CD4-positive, alpha-beta T cell (primary cell): Measurements from ENCODE around the gene CIAO2B. TPM values are rescaled to one million over a fixed set of nuclear protein-coding genes. Genes with fewer than 3 reads are reported as not detected.

Experiments
- ATAC-seq: fragments of 200-7000 bp; cut with Tn5 transposase; one replicate; pipeline ENCODE4 v1.10.0; 2022; ENCODE audit warnings: mild to moderate bottlenecking; ENCODE audit not compliant: poor library complexity
- CTCF ChIA-PET: fragments of 350-600 bp; sonication (Branson Sonifier 250); formaldehyde crosslinking; loops from one replicate; lab custom pipeline; 2021; ENCODE audit warnings: antibody characterized with exemption, inconsistent platforms; lab: Charles Lee
- POLR2A ChIA-PET: fragments of 350-600 bp; sonication (Branson Sonifier 250); formaldehyde crosslinking; loops from one replicate; lab custom pipeline; 2021; ENCODE audit warnings: antibody characterized with exemption, inconsistent platforms; lab: Charles Lee
- DNase-seq, 14 experiments: peaks; one replicate each; pipeline ENCODE4 v3.0.0-alpha.2; 2013 to 2020; ENCODE audit warnings: mixed read lengths in 2 of 14
- H3K27ac ChIP-seq, 2 donors: one replicate each; pipeline versions ENCODE4 v1.5.1 to v1.7.0; 2013; ENCODE audit warnings: low read length in 2 of 2, low read depth in 1 of 2, mild to moderate bottlenecking in 1 of 2
- H3K27me3 ChIP-seq, 2 experiments: 1 replicate in 1 of 2; 2 replicates in 1 of 2; pipeline versions ENCODE4 v1.6.1 to v1.7.0; 2013; ENCODE audit warnings: low read length in 2 of 2, control low read depth in 1 of 2, mild to moderate bottlenecking in 1 of 2, moderate library complexity in 1 of 2; ENCODE audit not compliant: insufficient read depth in 2 of 2, control insufficient read depth in 1 of 2
- H3K36me3 ChIP-seq: one replicate; pipeline ENCODE4 v1.6.1; 2013; ENCODE audit warnings: low read length, control low read depth; ENCODE audit not compliant: insufficient read depth
- H3K4me1 ChIP-seq: one replicate; pipeline ENCODE4 v1.6.1; 2013; ENCODE audit warnings: low read length, control low read depth; ENCODE audit not compliant: insufficient read depth
- H3K4me3 ChIP-seq: one replicate; pipeline ENCODE4 v1.5.1; 2013; ENCODE audit warnings: mild to moderate bottlenecking, low read length, moderate library complexity
- H3K9me3 ChIP-seq, 2 experiments: 1 replicate in 1 of 2; 2 replicates in 1 of 2; pipeline versions ENCODE4 v1.6.1 to v1.7.0; 2013; ENCODE audit warnings: low read length in 2 of 2, mild to moderate bottlenecking in 2 of 2, control low read depth in 1 of 2, moderate library complexity in 1 of 2; ENCODE audit not compliant: control insufficient read depth in 1 of 2, insufficient read depth in 1 of 2
- H3K27ac Mint-ChIP-seq: one replicate; pipeline ENCODE4 v1.8.0; 2020; ENCODE audit warnings: mixed read lengths
- H3K27me3 Mint-ChIP-seq: one replicate; pipeline ENCODE4 v1.8.0; 2021; ENCODE audit warnings: mixed read lengths
- H3K36me3 Mint-ChIP-seq: one replicate; pipeline ENCODE4 v1.8.0; 2021; ENCODE audit warnings: low read depth, mixed read lengths
- H3K4me1 Mint-ChIP-seq: one replicate; pipeline ENCODE4 v1.8.0; 2021; ENCODE audit warnings: low read depth, mixed read lengths
- H3K4me3 Mint-ChIP-seq: one replicate; pipeline ENCODE4 v1.8.0; 2020; ENCODE audit warnings: mild to moderate bottlenecking, mixed read lengths
- H3K9me3 Mint-ChIP-seq: one replicate; pipeline ENCODE4 v1.8.0; 2020; ENCODE audit warnings: mixed read lengths
- CTCF ChIP-seq: fragments of 200-600 bp; IDR thresholded peaks from one replicate; pipeline ENCODE4 v1.8.0; 2022; ENCODE audit warnings: antibody characterized with exemption, mild to moderate bottlenecking
- intact Hi-C, 2 experiments: fragments of 100-400 bp; cut with DNase I in 1 of 2; cut with micrococcal nuclease in 1 of 2; formaldehyde crosslinking; loops; one replicate each; pipeline versions ENCODE4 v1.15.1 to v1.9.0; 2023 to 2025; cut with DNase I, micrococcal nuclease
- total RNA-seq, 174 experiments: library from RNA in 2 of 174; stranded (reverse) in 2 of 174; gene quantifications; one replicate each; pipeline ENCODE4 v1.2.3 and lab custom pipeline; 2021 to 2026

The CIAO2B gene
- total RNA-seq, 2 experiments from 2014 or later, result 58.6 to 70.4 TPM

- intact Hi-C loops, result loop anchor here in 1 of 2 experiments (5.0 kb wide), 3 partner anchors 48 to 262 kb away; partner anchors contain the start of genes DYNC1LI2, E2F4, EXOC3L1 and PDP2
- Mint-ChIP-seq H3K4me1 (peaks cover 43% of the 10 kb centered on the region), H3K27ac (peak overlapping the region; percentile 24), H3K27me3 (peaks cover 27% of the 10 kb centered on the region), H3K9me3 (no peaks in the 10 kb centered on the region), H3K4me3 (peak overlapping the region; percentile 25), H3K36me3 (peaks cover 40% of the 10 kb centered on the region)
- Histone ChIP-seq H3K27ac (no peak overlapping the region), H3K9me3 (no peaks in the 10 kb centered on the region), H3K27me3 (peaks cover 12 to 13% of the 10 kb centered on the region in 2 experiments), H3K36me3 (peaks cover 11% of the 10 kb centered on the region), H3K4me1 (peaks cover 28% of the 10 kb centered on the region), H3K4me3 (no peak overlapping the region)
- no peak for TF ChIP-seq CTCF
- ATAC-seq, result no peak
- ChIA-PET CTCF (no interaction called here), POLR2A (no interaction called here)
- DNase-seq, result no peak
Measured at GRCh38 chr16:66930189-66930588, 4.0 kb downstream of the CIAO2B start.

- Histone ChIP-seq H3K4me3 (no peak overlapping the region), H3K27me3 (peaks cover 21 to 24% of the 10 kb centered on the region in 2 experiments), H3K9me3 (no peaks in the 10 kb centered on the region), H3K36me3 (peaks cover 11% of the 10 kb centered on the region), H3K4me1 (peaks cover 33% of the 10 kb centered on the region), H3K27ac (no peak overlapping the region)
- Mint-ChIP-seq H3K27ac (no peak overlapping the region), H3K36me3 (peaks cover 31% of the 10 kb centered on the region), H3K4me1 (peaks cover 30% of the 10 kb centered on the region), H3K9me3 (no peaks in the 10 kb centered on the region), H3K27me3 (peaks cover 37% of the 10 kb centered on the region), H3K4me3 (no peak overlapping the region)
- ChIA-PET CTCF (interaction anchor here (1.1 to 1.4 kb wide), 3 partner anchors 34 to 98 kb away, joined by 3 to 8 read pairs (median 6); partner anchors contain the start of gene NAE1), POLR2A (no interaction called here)
- no peak for TF ChIP-seq CTCF
- intact Hi-C loops, result loop anchor here in 1 of 2 experiments (2.0 kb wide), 1 partner anchor 34 kb away; no protein-coding TSS in a partner anchor
- DNase-seq (peak in 5 of 14 experiments; percentile 19 to 51 (median 32)), ATAC-seq (peak; percentile 30)
Measured at GRCh38 chr16:66928702-66929388, 5.4 kb downstream of the CIAO2B start.

- no peak for TF ChIP-seq CTCF
- peaks cover 22% of the 10 kb centered on the region for H3K4me1 Mint-ChIP-seq
- H3K4me1 ChIP-seq, result peaks cover 28% of the 10 kb centered on the region
- H3K27ac Mint-ChIP-seq, result no peak overlapping the region
- POLR2A ChIA-PET, result interaction anchor here (0.7 kb wide), 1 partner anchor 41 kb away, joined by 3 read pairs; no protein-coding TSS in a partner anchor
- CTCF ChIA-PET, result interaction anchor here (1.1 to 1.4 kb wide), 3 partner anchors 33 to 97 kb away, joined by 3 to 8 read pairs (median 6); partner anchors contain the start of gene NAE1
- ATAC-seq (no peak), DNase-seq (no peak)
- no peak overlapping the region for H3K4me3 Mint-ChIP-seq
- no peaks in the 10 kb centered on the region for H3K9me3 Mint-ChIP-seq
- no peak overlapping the region for H3K27ac ChIP-seq
- peaks cover 0 to 5% of the 10 kb centered on the region in 2 experiments for H3K9me3 ChIP-seq
- H3K36me3 Mint-ChIP-seq, result peaks cover 23% of the 10 kb centered on the region
- peaks cover 11% of the 10 kb centered on the region for H3K36me3 ChIP-seq
- H3K27me3 ChIP-seq, result peaks cover 28 to 29% of the 10 kb centered on the region in 2 experiments
- H3K27me3 Mint-ChIP-seq, result peaks cover 45% of the 10 kb centered on the region
- no peak overlapping the region for H3K4me3 ChIP-seq
- intact Hi-C loops, result loop anchor here in 1 of 2 experiments (2.0 kb wide), 1 partner anchor 33 kb away; no protein-coding TSS in a partner anchor
Measured at GRCh38 chr16:66927918-66928649, 6.1 kb downstream of the CIAO2B start.
